NCI-H82 treated with DMSO at 0.1 percent for 48 hours (cell line): Measurements from ENCODE around the gene HBG2.

Experiments used
- DNase-seq: peaks from one replicate; lab custom pipeline; 2025; ENCODE audit not compliant: unreplicated experiment; lab: John Stamatoyannopoulos, UW

HBG2 gene

GRCh38 chr11:5231111-5231510 is 23.5 kb downstream of the HBG2 start:
- DNase-seq: no peak

- DNase-seq: no peak
Measured at GRCh38 chr11:5230266-5230665, 24.3 kb downstream of the HBG2 start.

GRCh38 chr11:5229796-5230195 is 24.8 kb downstream of the HBG2 start:
- DNase-seq: no peak

GRCh38 chr11:5229356-5229755 is 25.2 kb downstream of the HBG2 start:
- no peak for DNase-seq

- no peak for DNase-seq
Measured at GRCh38 chr11:5228124-5228523, 26.5 kb downstream of the HBG2 start.

- DNase-seq: no peak
Measured at GRCh38 chr11:5227681-5228080, 26.9 kb downstream of the HBG2 start.

GRCh38 chr11:5226732-5227310 is 27.8 kb downstream of the HBG2 start, which contains the start of gene HBB:
HBB (minus strand) TSS chr11:5227071; CDS start chr11:5227021, 50 bp downstream.
- no peak for DNase-seq

- DNase-seq: no peak
Measured at GRCh38 chr11:5225480-5225871, 29.1 kb downstream of the HBG2 start.

- no peak for DNase-seq
Measured at GRCh38 chr11:5224538-5225479, 29.8 kb downstream of the HBG2 start.

GRCh38 chr11:5223686-5224085 is 30.9 kb downstream of the HBG2 start:
- no peak for DNase-seq

- no peak for DNase-seq
Measured at GRCh38 chr11:5223146-5223545, 31.4 kb downstream of the HBG2 start.

- no peak for DNase-seq
Measured at GRCh38 chr11:5210376-5210885, 44.1 kb downstream of the HBG2 start.

GRCh38 chr11:5204787-5205186 is 49.8 kb downstream of the HBG2 start:
- no peak for DNase-seq

GRCh38 chr11:5203366-5203765 is 51.2 kb downstream of the HBG2 start:
- no peak for DNase-seq
